ENCODE results near the gene AFP.

The AFP gene

GRCh38 chr4:73391774-73392173 lies 44.2 kb upstream of the AFP start:
- Histone ChIP-seq H3K4me2 (ENCODE audit: low read depth, low read length, poor library complexity, severe bottlenecking) (no peak overlapping the region), H3K36me3 (ENCODE audit: low read length) (no peaks in the 10 kb centered on the region), H4K20me1 (ENCODE audit: low read depth, low read length) (no peaks in the 10 kb centered on the region), H3K79me2 (ENCODE audit: insufficient read depth, low read length) (no peaks in the 10 kb centered on the region), H3K9ac (ENCODE audit: low read length) (no peak overlapping the region), H3K27ac (ENCODE audit: low read depth, low read length) (no peak overlapping the region), H3F3A (ENCODE audit: insufficient read depth) (no peaks in the 10 kb centered on the region), H3K27me3 (ENCODE audit: low read length) (no peaks in the 10 kb centered on the region), H3K9me3 (ENCODE audit: insufficient read depth, low read length) (no peaks in the 10 kb centered on the region), H3K4me3 (ENCODE audit: insufficient read depth, low read length, poor library complexity, severe bottlenecking) (no peak overlapping the region), H2AFZ (ENCODE audit: low read depth, low read length, severe bottlenecking) (no peak overlapping the region), H3K9me2 (replicated peaks; ENCODE audit: insufficient read depth, low read length) (no peaks in the 10 kb centered on the region)
- TF ChIP-seq EZH2phosphoT487 (conservative IDR thresholded peaks at IDR 0.05; ENCODE audit: low read length) = no peak
- TF ChIP-seq, protein P1, sequence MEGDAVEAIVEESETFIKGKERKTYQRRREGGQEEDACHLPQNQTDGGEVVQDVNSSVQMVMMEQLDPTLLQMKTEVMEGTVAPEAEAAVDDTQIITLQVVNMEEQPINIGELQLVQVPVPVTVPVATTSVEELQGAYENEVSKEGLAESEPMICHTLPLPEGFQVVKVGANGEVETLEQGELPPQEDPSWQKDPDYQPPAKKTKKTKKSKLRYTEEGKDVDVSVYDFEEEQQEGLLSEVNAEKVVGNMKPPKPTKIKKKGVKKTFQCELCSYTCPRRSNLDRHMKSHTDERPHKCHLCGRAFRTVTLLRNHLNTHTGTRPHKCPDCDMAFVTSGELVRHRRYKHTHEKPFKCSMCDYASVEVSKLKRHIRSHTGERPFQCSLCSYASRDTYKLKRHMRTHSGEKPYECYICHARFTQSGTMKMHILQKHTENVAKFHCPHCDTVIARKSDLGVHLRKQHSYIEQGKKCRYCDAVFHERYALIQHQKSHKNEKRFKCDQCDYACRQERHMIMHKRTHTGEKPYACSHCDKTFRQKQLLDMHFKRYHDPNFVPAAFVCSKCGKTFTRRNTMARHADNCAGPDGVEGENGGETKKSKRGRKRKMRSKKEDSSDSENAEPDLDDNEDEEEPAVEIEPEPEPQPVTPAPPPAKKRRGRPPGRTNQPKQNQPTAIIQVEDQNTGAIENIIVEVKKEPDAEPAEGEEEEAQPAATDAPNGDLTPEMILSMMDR (IDR thresholded peaks at IDR 0.05; ENCODE audit: insufficient read depth, low read length, poor library complexity, severe bottlenecking) = no peak

DNA sequence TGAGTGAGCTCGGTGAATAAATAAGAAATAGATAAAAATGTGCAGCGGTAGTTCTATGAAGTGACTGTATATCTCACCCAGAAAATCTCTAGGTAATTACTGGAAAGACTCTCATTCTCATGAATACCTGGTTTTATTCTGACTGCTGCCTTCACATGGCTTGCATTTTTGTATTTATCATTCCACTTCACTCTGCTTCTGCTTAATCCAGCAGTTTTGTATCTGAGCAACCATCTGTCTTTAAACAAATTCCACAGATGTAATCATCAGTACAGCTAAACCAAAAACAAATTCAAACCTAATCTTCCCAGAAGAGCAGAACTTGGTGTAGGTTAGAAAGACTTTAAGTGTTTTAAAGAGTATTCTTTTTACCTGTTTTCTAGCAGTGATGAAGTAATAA lies 43.1 kb upstream of the AFP start:
- no peak overlapping the region for H3K9ac ChIP-seq (ENCODE audit: low read length)
- no peaks in the 10 kb centered on the region for H4K20me1 ChIP-seq (ENCODE audit: low read depth, low read length)
- H3K4me3 ChIP-seq (ENCODE audit: insufficient read depth, low read length, poor library complexity, severe bottlenecking) = no peak overlapping the region
- no peaks in the 10 kb centered on the region for H3K36me3 ChIP-seq (ENCODE audit: low read length)
- TF ChIP-seq EZH2phosphoT487 (conservative IDR thresholded peaks at IDR 0.05; ENCODE audit: low read length) = no peak
- TF ChIP-seq, protein P1 (IDR thresholded peaks at IDR 0.05; ENCODE audit: insufficient read depth, low read length, poor library complexity, severe bottlenecking) = no peak
- no peaks in the 10 kb centered on the region for H3K9me2 ChIP-seq (replicated peaks; ENCODE audit: insufficient read depth, low read length)
- no peak overlapping the region for H3K4me2 ChIP-seq (ENCODE audit: low read depth, low read length, poor library complexity, severe bottlenecking)
- H3K27ac ChIP-seq (ENCODE audit: low read depth, low read length) = no peak overlapping the region
- no peak overlapping the region for H2AFZ ChIP-seq (ENCODE audit: low read depth, low read length, severe bottlenecking)
- no peaks in the 10 kb centered on the region for H3F3A ChIP-seq (ENCODE audit: insufficient read depth)
- no peaks in the 10 kb centered on the region for H3K9me3 ChIP-seq (ENCODE audit: insufficient read depth, low read length)
- H3K27me3 ChIP-seq (ENCODE audit: low read length) = no peaks in the 10 kb centered on the region
- no peaks in the 10 kb centered on the region for H3K79me2 ChIP-seq (ENCODE audit: insufficient read depth, low read length)

DNA sequence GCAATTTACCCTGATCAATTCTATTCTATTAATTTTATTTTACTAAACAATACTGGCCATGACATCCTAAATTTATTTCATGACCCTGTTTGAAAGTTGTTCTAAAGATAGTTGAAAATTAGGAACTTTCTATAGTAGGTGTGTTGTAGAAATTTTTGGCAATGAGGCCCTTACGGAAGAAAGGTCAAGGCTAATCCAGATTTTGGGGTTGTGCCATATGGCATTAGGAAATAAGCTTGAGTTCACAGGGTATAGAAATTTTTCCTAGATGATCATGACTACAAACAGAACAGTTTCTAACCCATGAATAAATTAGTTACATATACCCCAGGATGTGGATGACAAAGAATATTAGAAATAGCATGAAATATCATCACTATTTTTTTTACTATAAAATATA lies 39.7 kb upstream of the AFP start:
- Histone ChIP-seq H4K20me1 (ENCODE audit: low read depth, low read length) (no peaks in the 10 kb centered on the region), H3K9me2 (replicated peaks; ENCODE audit: insufficient read depth, low read length) (no peaks in the 10 kb centered on the region), H2AFZ (ENCODE audit: low read depth, low read length, severe bottlenecking) (no peak overlapping the region), H3K4me2 (ENCODE audit: low read depth, low read length, poor library complexity, severe bottlenecking) (no peak overlapping the region), H3K36me3 (ENCODE audit: low read length) (no peaks in the 10 kb centered on the region), H3K9me3 (ENCODE audit: insufficient read depth, low read length) (no peaks in the 10 kb centered on the region), H3K9ac (ENCODE audit: low read length) (no peak overlapping the region), H3F3A (ENCODE audit: insufficient read depth) (no peaks in the 10 kb centered on the region), H3K4me3 (ENCODE audit: insufficient read depth, low read length, poor library complexity, severe bottlenecking) (no peak overlapping the region), H3K27me3 (ENCODE audit: low read length) (no peaks in the 10 kb centered on the region), H3K27ac (ENCODE audit: low read depth, low read length) (no peak overlapping the region), H3K79me2 (ENCODE audit: insufficient read depth, low read length) (no peaks in the 10 kb centered on the region)
- TF ChIP-seq, protein P1 (IDR thresholded peaks at IDR 0.05; ENCODE audit: insufficient read depth, low read length, poor library complexity, severe bottlenecking) = no peak
- TF ChIP-seq EZH2phosphoT487 (conservative IDR thresholded peaks at IDR 0.05; ENCODE audit: low read length) = no peak
